AG04449 (cell line): ENCODE data around the gene MED19.

Experiments used
- CTCF ChIA-PET: fragments of 350-600 bp; formaldehyde crosslinking; extraction: SDS; loops from one replicate; lab custom pipeline; 2021; ENCODE audit warnings: antibody characterized with exemption; lab: Yijun Ruan, JAX
- POLR2A ChIA-PET: fragments of 400-600, 350-600 bp; formaldehyde crosslinking; extraction: SDS; loops from one replicate; lab custom pipeline; 2020; ENCODE audit warnings: antibody characterized with exemption, inconsistent platforms; lab: Yijun Ruan, JAX
- DNase-seq: peaks from one replicate; pipeline ENCODE4 v3.0.0-alpha.2; 2010; ENCODE audit warnings: low read depth, low spot score
- H3K4me3 ChIP-seq: 2 replicates; pipeline ENCODE4 v1.5.1; 2011; ENCODE audit warnings: low read depth, mild to moderate bottlenecking, control low read depth, low read length
- CTCF ChIP-seq: IDR thresholded peaks from one replicate; pipeline ENCODE4 v1.5.1; 2011; ENCODE audit warnings: mild to moderate bottlenecking, moderate library complexity, low read length, control low read depth, inconsistent platforms; ENCODE audit not compliant: insufficient read depth; ENCODE audit errors: missing control alignments

The MED19 gene

GRCh38 chr11:57675176-57675941 lies 36.7 kb downstream of the MED19 start:
- no peak for TF ChIP-seq CTCF
- no peak for DNase-seq
- H3K4me3 ChIP-seq: no peak overlapping the region
- ChIA-PET CTCF (interaction anchor here (1.5 to 2.0 kb wide), 3 partner anchors 14 to 330 kb away, joined by 3 to 6 read pairs (median 6); no protein-coding TSS in a partner anchor), POLR2A (no interaction called here)

GRCh38 chr11:57674251-57674650 lies 37.8 kb downstream of the MED19 start:
- CTCF ChIA-PET: interaction anchor here (1.2 to 1.5 kb wide), 3 partner anchors 15 to 127 kb away, joined by 3 to 6 read pairs (median 3); partner anchors contain the start of gene TMX2
- DNase-seq: no peak
- H3K4me3 ChIP-seq: no peak overlapping the region
- no peak for TF ChIP-seq CTCF
- POLR2A ChIA-PET: no interaction called here

- CTCF ChIA-PET: interaction anchor here (1.0 to 1.3 kb wide), 2 partner anchors 11 to 28 kb away, joined by 4 read pairs; no protein-coding TSS in a partner anchor
- no peak for TF ChIP-seq CTCF
- peak overlapping the region; percentile 94 for H3K4me3 ChIP-seq
- POLR2A ChIA-PET: no interaction called here
- DNase-seq: no peak
Measured at GRCh38 chr11:57668434-57668782, 43.6 kb downstream of the MED19 start.

- POLR2A ChIA-PET: interaction anchor here (0.7 kb wide), 1 partner anchor 28 kb away, joined by 8 read pairs; no protein-coding TSS in a partner anchor
- peak within 1 kb of the TSS; percentile 94 for H3K4me3 ChIP-seq
- peak; percentile 98 for DNase-seq
- peak; percentile 14 for TF ChIP-seq CTCF
- CTCF ChIA-PET: interaction anchor here (1.0 to 1.6 kb wide), 4 partner anchors 10 to 856 kb away, joined by 4 to 16 read pairs (median 4); partner anchors contain the start of gene CLP1
Measured at GRCh38 chr11:57667736-57668433, 44.1 kb downstream of the MED19 start, which contains the start of gene ZDHHC5. Gene ZDHHC5 (plus strand): TSS chr11:57668114. CDS start chr11:57673091, 4,977 bp downstream.

GRCh38 chr11:57667117-57667735 lies 44.8 kb downstream of the MED19 start:
- no peak for TF ChIP-seq CTCF
- ChIA-PET CTCF (interaction anchor here (0.8 to 1.6 kb wide), 3 partner anchors 10 to 857 kb away, joined by 3 to 16 read pairs (median 5); partner anchors contain the start of gene CLP1), POLR2A (interaction anchor here (0.7 kb wide), 1 partner anchor 27 kb away, joined by 8 read pairs; no protein-coding TSS in a partner anchor)
- H3K4me3 ChIP-seq: peak overlapping the region; percentile 72
- DNase-seq: peak; percentile 95
